Kidney (tissue), 14 donors: Measurements from ENCODE around the gene KIF6. TPM values are rescaled to one million over a fixed set of nuclear protein-coding genes. Genes with fewer than 3 reads are reported as not detected.
"Not testable (repeated sequence)": the region's sequence is repeated elsewhere in the genome, so short reads cannot be mapped to it uniquely, and the experiment has no call there.

Source experiments
- DNase-seq, 5 donors: peaks; one replicate each; pipeline ENCODE4 v3.0.0-alpha.2; 2013 to 2020
- FAIRE-seq: peaks from 2 replicates; lab custom pipeline; 2012; peaks lifted over from hg19 to GRCh38; lab: Jason Lieb, UNC
- H3K27ac ChIP-seq, 2 donors: one replicate each; pipeline ENCODE4 v1.7.0; 2013; ENCODE audit warnings: low read depth in 2 of 2, low read length in 2 of 2, inconsistent platforms in 1 of 2
- H3K27me3 ChIP-seq: one replicate; pipeline ENCODE4 v1.7.1; 2013; ENCODE audit warnings: low read length, inconsistent platforms; ENCODE audit not compliant: control insufficient read depth, insufficient read depth
- H3K36me3 ChIP-seq, 3 donors: one replicate each; pipeline versions ENCODE4 v1.7.0 to v1.7.1; 2013; ENCODE audit warnings: low read length in 3 of 3, control low read depth in 1 of 3, inconsistent platforms in 1 of 3; ENCODE audit not compliant: insufficient read depth in 3 of 3, control insufficient read depth in 2 of 3
- H3K4me1 ChIP-seq, 3 donors: one replicate each; pipeline versions ENCODE4 v1.7.0 to v1.7.1; 2013; ENCODE audit warnings: low read length in 3 of 3, inconsistent platforms in 1 of 3, low read depth in 1 of 3; ENCODE audit not compliant: control insufficient read depth in 2 of 3, insufficient read depth in 2 of 3
- H3K4me3 ChIP-seq, 3 donors: one replicate each; pipeline versions ENCODE4 v1.7.0 to v1.8.1; 2013; ENCODE audit warnings: low read length in 3 of 3, control low read depth in 1 of 3, inconsistent platforms in 1 of 3
- H3K9ac ChIP-seq, 3 donors: one replicate each; pipeline versions ENCODE4 v1.7.0 to v1.7.1; 2013; ENCODE audit warnings: low read length in 3 of 3, control low read depth in 1 of 3, inconsistent platforms in 1 of 3
- H3K9me3 ChIP-seq, 3 donors: one replicate each; pipeline versions ENCODE4 v1.7.0 to v1.7.1; 2013; ENCODE audit warnings: low read length in 3 of 3, control low read depth in 1 of 3, inconsistent platforms in 1 of 3; ENCODE audit not compliant: control insufficient read depth in 2 of 3, insufficient read depth in 1 of 3
- intact Hi-C: fragments of 100-400 bp; cut with DNase I; formaldehyde crosslinking; loops from one replicate; pipeline ENCODE4 v1.11.1; 2022
- polyA plus RNA-seq: library from polyadenylated mRNA; stranded (reverse); fragments of 350-450 nt; fragmentation: Illumina TruSeq; extraction: RNeasy Lipid Tissue Mini Kit (QIAGEN cat#74804); gene quantifications from one replicate; pipeline ENCODE4 v1.2.3, GENCODE V29; 2014; ENCODE audit warnings: low read depth, low replicate concordance; ENCODE audit not compliant: insufficient read depth
- total RNA-seq: library from RNA; stranded (reverse); fragmentation: NEBNext Ultra II Directional; extraction: Animal tissue kit (Norgen Biotek cat#: 25700); gene quantifications from one replicate; pipeline ENCODE4 v1.2.1, GENCODE V29; 2021
- TF ChIP-seq, protein P1 (sequence below): IDR thresholded peaks from 3 replicates; pipeline ENCODE4 v1.5.1; 2012; ENCODE audit warnings: mild to moderate bottlenecking, moderate library complexity, borderline replicate concordance; ENCODE audit not compliant: insufficient read depth; ENCODE audit errors: extremely low read depth
- donor health status: control.
- donor health status: control.
- donor health status: control.
- donor health status: control.
- donor health status: control.
- donor health status: DM: yes; HTN: yes; CAD: no.
- donor health status: Normal renal cell carcinoma (clear cell type).

Gene KIF6
- total and polyA plus RNA-seq, 2 donors from 2014 or later = 1.7 to 2.9 TPM

DNA sequence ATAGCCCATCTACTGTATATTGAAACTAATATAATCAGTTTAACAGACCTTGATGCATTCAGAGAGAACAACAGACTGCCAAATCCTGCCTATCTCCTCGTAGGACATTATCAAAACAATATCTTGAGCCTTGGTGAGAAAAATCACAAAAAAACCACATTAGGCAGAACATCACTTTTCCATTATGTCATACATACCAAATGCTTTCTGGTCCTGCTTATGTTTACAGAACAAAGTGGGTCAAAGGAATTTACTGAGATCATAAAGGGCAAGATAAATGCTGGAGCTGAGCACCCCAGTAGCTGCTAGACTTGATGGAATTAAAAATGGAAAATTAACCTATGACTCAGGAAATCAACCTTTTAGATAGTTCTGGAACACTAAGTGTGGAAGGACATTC lies 207.5 kb downstream of the KIF6 start:
- no peaks in the 10 kb centered on the region for H3K9me3 ChIP-seq
- H3K9ac ChIP-seq = no peak overlapping the region
- H3K27me3 ChIP-seq = no peaks in the 10 kb centered on the region
- FAIRE-seq (no peak), DNase-seq (no peak)
- H3K27ac ChIP-seq = no peak overlapping the region
- TF ChIP-seq, protein P1, sequence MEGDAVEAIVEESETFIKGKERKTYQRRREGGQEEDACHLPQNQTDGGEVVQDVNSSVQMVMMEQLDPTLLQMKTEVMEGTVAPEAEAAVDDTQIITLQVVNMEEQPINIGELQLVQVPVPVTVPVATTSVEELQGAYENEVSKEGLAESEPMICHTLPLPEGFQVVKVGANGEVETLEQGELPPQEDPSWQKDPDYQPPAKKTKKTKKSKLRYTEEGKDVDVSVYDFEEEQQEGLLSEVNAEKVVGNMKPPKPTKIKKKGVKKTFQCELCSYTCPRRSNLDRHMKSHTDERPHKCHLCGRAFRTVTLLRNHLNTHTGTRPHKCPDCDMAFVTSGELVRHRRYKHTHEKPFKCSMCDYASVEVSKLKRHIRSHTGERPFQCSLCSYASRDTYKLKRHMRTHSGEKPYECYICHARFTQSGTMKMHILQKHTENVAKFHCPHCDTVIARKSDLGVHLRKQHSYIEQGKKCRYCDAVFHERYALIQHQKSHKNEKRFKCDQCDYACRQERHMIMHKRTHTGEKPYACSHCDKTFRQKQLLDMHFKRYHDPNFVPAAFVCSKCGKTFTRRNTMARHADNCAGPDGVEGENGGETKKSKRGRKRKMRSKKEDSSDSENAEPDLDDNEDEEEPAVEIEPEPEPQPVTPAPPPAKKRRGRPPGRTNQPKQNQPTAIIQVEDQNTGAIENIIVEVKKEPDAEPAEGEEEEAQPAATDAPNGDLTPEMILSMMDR = no peak
- intact Hi-C loops = no loop called here
- H3K4me3 ChIP-seq = no peak overlapping the region
- no peaks in the 10 kb centered on the region for H3K4me1 ChIP-seq
- H3K36me3 ChIP-seq = no peaks in the 10 kb centered on the region

DNA sequence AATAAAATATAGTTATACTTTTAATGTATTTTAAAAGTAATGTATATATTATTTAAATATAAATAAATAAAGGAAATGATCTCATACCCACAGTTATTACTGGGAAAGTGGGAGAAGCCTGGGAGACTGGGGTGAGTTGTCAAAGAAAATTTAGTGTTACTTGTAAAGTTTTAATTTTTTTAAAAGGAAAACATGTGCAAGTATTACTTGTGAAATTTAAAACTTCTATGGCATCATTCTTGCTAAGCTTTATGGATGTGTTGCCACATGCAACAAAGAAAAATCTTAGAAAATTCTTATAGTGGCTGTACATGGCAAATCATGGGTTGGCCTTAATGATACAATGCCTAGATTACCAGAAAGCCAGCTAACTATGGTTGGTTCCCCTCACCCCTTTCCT lies 208.7 kb downstream of the KIF6 start:
- no peaks in the 10 kb centered on the region for H3K27me3 ChIP-seq
- no peak overlapping the region for H3K9ac ChIP-seq
- intact Hi-C loops = no loop called here
- no peaks in the 10 kb centered on the region for H3K9me3 ChIP-seq
- H3K36me3 ChIP-seq = no peaks in the 10 kb centered on the region
- no peak for FAIRE-seq
- no peaks in the 10 kb centered on the region for H3K4me1 ChIP-seq
- H3K27ac ChIP-seq = no peak overlapping the region
- TF ChIP-seq, protein P1 = no peak
- no peak for DNase-seq
- no peak overlapping the region for H3K4me3 ChIP-seq

DNA sequence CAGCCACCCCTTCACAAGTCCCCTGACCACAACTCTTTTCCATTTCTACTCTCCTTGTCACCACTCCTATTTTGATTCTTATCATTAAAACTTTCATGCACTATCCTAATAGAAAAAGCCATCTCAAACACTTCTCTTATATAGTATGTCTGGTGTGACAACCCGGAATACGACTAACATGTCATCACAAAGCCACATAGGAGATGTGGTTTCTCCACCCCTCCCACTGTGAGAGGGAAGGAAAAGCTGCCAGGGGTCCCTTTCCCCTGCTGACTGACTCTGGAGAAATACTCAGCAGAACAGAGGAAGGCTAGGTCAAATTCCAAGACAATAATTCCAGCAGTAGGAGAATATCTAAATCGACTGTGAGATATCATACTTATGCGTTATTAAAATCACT lies 209.7 kb downstream of the KIF6 start:
- H3K27me3 ChIP-seq = no peaks in the 10 kb centered on the region
- no peak for DNase-seq
- H3K27ac ChIP-seq = no peak overlapping the region
- TF ChIP-seq, protein P1 = no peak
- no peak overlapping the region for H3K4me3 ChIP-seq
- FAIRE-seq = no peak
- H3K9me3 ChIP-seq = no peaks in the 10 kb centered on the region
- intact Hi-C loops = no loop called here
- no peaks in the 10 kb centered on the region for H3K36me3 ChIP-seq
- no peaks in the 10 kb centered on the region for H3K4me1 ChIP-seq
- no peak overlapping the region for H3K9ac ChIP-seq

DNA sequence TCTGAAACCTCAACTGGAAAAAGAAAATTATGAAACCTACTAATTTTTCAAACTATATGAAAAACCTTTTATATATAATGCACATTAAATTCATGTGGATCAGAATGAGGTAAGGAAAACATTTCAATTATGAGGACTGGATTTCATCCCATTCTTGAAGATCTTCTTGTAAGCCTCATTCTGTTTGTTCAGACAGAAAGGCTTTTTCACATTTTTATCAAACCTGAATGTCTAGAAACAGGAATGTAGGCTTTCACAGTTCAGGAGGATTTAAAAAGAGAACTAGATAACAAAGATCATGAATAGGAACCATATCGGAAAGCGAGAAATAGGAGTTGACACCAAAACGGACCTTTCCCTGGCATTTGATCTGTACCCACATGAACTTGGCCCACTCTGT lies 210.2 kb downstream of the KIF6 start:
- Histone ChIP-seq H3K36me3 (no peaks in the 10 kb centered on the region), H3K4me1 (no peaks in the 10 kb centered on the region), H3K9me3 (no peaks in the 10 kb centered on the region), H3K9ac (no peak overlapping the region), H3K4me3 (no peak overlapping the region), H3K27me3 (no peaks in the 10 kb centered on the region), H3K27ac (no peak overlapping the region)
- DNase-seq = no peak
- intact Hi-C loops = no loop called here
- FAIRE-seq = no peak
- TF ChIP-seq, protein P1 = no peak

DNA sequence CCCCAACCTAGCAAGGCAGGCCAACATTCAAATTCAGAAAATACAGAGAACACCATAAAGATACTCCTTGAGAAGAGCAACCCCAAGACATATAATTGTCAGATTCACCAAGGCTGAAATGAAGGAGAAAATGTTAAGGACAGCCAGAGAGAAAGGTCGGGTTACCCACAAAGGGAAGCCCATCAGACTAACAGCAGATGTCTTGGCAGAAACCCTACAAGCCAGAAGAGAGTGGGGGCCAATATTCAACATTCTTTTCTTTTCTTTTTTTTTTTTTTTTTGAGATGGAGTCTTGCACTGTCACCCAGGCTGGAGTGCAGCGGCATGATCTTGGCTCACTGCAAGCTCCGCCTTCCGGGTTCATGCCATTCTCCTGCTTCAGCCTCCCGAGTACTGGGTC lies 215.4 kb downstream of the KIF6 start:
- H3K9ac ChIP-seq, H3K27ac ChIP-seq, H3K36me3 ChIP-seq, H3K27me3 ChIP-seq, H3K4me1 ChIP-seq, FAIRE-seq, DNase-seq, intact Hi-C loops, H3K4me3 ChIP-seq, H3K9me3 ChIP-seq: not testable (repeated sequence)
